ENCODE measurements around the gene HELZ. TPM values are rescaled to one million over a fixed set of nuclear protein-coding genes. Genes with fewer than 3 reads are reported as not detected.

The HELZ gene
- total RNA-seq, 1 experiment from 2014 or later: 49.8 TPM

GRCh38 chr17:67139289-67139688 lies 105.7 kb downstream of the HELZ start:
- Histone ChIP-seq H3K18ac (ENCODE audit: insufficient read length, low read depth, low read length) (no peak overlapping the region), H4K91ac (ENCODE audit: insufficient read length, low read depth, low read length) (no peak overlapping the region), H3K27ac (ENCODE audit: insufficient read length, low read depth, low read length) (no peak overlapping the region), H2AK5ac (ENCODE audit: insufficient read length, low read length) (no peak overlapping the region), H2BK5ac (ENCODE audit: insufficient read length, low read length) (no peak overlapping the region), H3K23ac (ENCODE audit: insufficient read length, low read depth, low read length) (no peak overlapping the region), H2BK20ac (ENCODE audit: low read depth, low read length, poor library complexity, severe bottlenecking) (no peak overlapping the region), H3K9me3 (ENCODE audit: control insufficient read depth, low read depth, low read length) (no peaks in the 10 kb centered on the region), H3K4ac (ENCODE audit: low read depth, low read length) (no peak overlapping the region), H2BK15ac (ENCODE audit: low read depth, low read length) (no peak overlapping the region), H4K8ac (replicated peaks; ENCODE audit: insufficient read length, low read depth, low read length) (no peak overlapping the region), H2AFZ (ENCODE audit: low read length) (no peak overlapping the region), H3K4me1 (ENCODE audit: insufficient read depth, low read length) (no peaks in the 10 kb centered on the region), H3K56ac (ENCODE audit: insufficient read length, low read depth, low read length) (no peak overlapping the region), H3K79me2 (ENCODE audit: insufficient read depth, low read length) (no peaks in the 10 kb centered on the region), H3T11ph (ENCODE audit: low read length) (no peak overlapping the region), H3K9ac (ENCODE audit: extremely low read depth, insufficient read length, low read length) (no peak overlapping the region), H3K4me2 (ENCODE audit: insufficient read depth, insufficient read length, low read length) (no peak overlapping the region), H3K14ac (ENCODE audit: insufficient read depth, low read length) (no peak overlapping the region), H3K23me2 (ENCODE audit: insufficient read length, low read depth, low read length, poor library complexity, severe bottlenecking) (no peaks in the 10 kb centered on the region), H4K5ac (ENCODE audit: insufficient read length, low read depth, low read length) (no peak overlapping the region), H2BK12ac (ENCODE audit: insufficient read length, low read depth, low read length) (no peak overlapping the region), H2BK120ac (ENCODE audit: low read depth, low read length, poor library complexity, severe bottlenecking) (no peak overlapping the region), H3K79me1 (ENCODE audit: insufficient read depth, low read depth, low read length, poor library complexity, severe bottlenecking) (no peaks in the 10 kb centered on the region), H4K20me1 (ENCODE audit: control insufficient read depth, insufficient read depth, insufficient read length) (no peaks in the 10 kb centered on the region), H3K27me3 (ENCODE audit: insufficient read depth, low read length) (no peaks in the 10 kb centered on the region)
- H3K27me3 Mint-ChIP-seq (ENCODE audit: low read depth): no peaks in the 10 kb centered on the region
- no peak for DNase-seq
- H3K27ac Mint-ChIP-seq: no peak overlapping the region
- H3K4me3 Mint-ChIP-seq: no peak overlapping the region
- H3K4me1 Mint-ChIP-seq: peaks cover 4 to 9% of the 10 kb centered on the region in 2 experiments; a peak in 2 of 4 replicates
- TF ChIP-seq CTCF (conservative IDR thresholded peaks at IDR 0.05): no peak
- peaks cover 0 to 2% of the 10 kb centered on the region in 2 experiments; a peak in 1 of 5 replicates for H3K9me3 Mint-ChIP-seq
- no CpG with 5 or more reads among the region's 1 CpG for WGBS (ENCODE audit: extremely low coverage, insufficient read length, low lambda C conversion rate)
- H3K36me3 Mint-ChIP-seq (ENCODE audit: insufficient read depth in 1 of 3, low read depth in 3 of 3): peaks cover 12 to 32% (median 25%) of the 10 kb centered on the region in 3 experiments

All from H9 (cell line).